Measurements from ENCODE around the gene CTRB2. TPM values are rescaled to one million over a fixed set of nuclear protein-coding genes. Genes with fewer than 3 reads are reported as not detected.
"Not testable (repeated sequence)": the region's sequence is repeated elsewhere in the genome, so short reads cannot be mapped to it uniquely, and the experiment has no call there.

Gene CTRB2
- total RNA-seq, 1 donor from 2014 or later = not detected

- H3K9me3 Mint-ChIP-seq = no peaks in the 10 kb centered on the region
- peaks cover 11% of the 10 kb centered on the region for H3K36me3 Mint-ChIP-seq
- TF ChIP-seq CTCF (IDR thresholded peaks at IDR 0.05; ENCODE audit: unreplicated experiment) = no peak
- no peaks in the 10 kb centered on the region for H3K27me3 Mint-ChIP-seq (ENCODE audit: low read depth)
- H3K4me3 Mint-ChIP-seq = no peak overlapping the region
- no peak for DNase-seq (ENCODE audit: low spot score in 2 of 2, unreplicated experiment in 2 of 2)
- peaks cover 59% of the 10 kb centered on the region for H3K4me1 Mint-ChIP-seq
- H3K27ac Mint-ChIP-seq = peak overlapping the region; percentile 98
These were observed 36.8 kb upstream of the CTRB2 start for GRCh38 chr16:75243667-75244224.

- H3K4me3 Mint-ChIP-seq; DNase-seq (ENCODE audit: low spot score in 2 of 2, unreplicated experiment in 2 of 2); H3K27me3 Mint-ChIP-seq (ENCODE audit: low read depth); H3K9me3 Mint-ChIP-seq: not testable (repeated sequence)
- Mint-ChIP-seq H3K4me1 (peaks cover 56% of the 10 kb centered on the region), H3K27ac (peak overlapping the region; percentile 98), H3K36me3 (peaks cover 11% of the 10 kb centered on the region)
These were observed 35.6 kb upstream of the CTRB2 start for GRCh38 chr16:75242436-75243078.

- no peak for TF ChIP-seq CTCF (IDR thresholded peaks at IDR 0.05; ENCODE audit: unreplicated experiment)
- H3K4me3 Mint-ChIP-seq = no peak overlapping the region
- peaks cover 56% of the 10 kb centered on the region for H3K4me1 Mint-ChIP-seq
- H3K9me3 Mint-ChIP-seq = no peaks in the 10 kb centered on the region
- peaks cover 11% of the 10 kb centered on the region for H3K36me3 Mint-ChIP-seq
- DNase-seq (ENCODE audit: low spot score in 2 of 2, unreplicated experiment in 2 of 2) = no peak
- H3K27ac Mint-ChIP-seq = no peak overlapping the region
- no peaks in the 10 kb centered on the region for H3K27me3 Mint-ChIP-seq (ENCODE audit: low read depth)
These were observed 35.0 kb upstream of the CTRB2 start for GRCh38 chr16:75241955-75242354.

- Mint-ChIP-seq H3K36me3 (peaks cover 11% of the 10 kb centered on the region), H3K27me3 (ENCODE audit: low read depth) (no peaks in the 10 kb centered on the region), H3K27ac (no peak overlapping the region), H3K4me1 (peaks cover 51% of the 10 kb centered on the region), H3K9me3 (no peaks in the 10 kb centered on the region), H3K4me3 (no peak overlapping the region)
- DNase-seq (ENCODE audit: low spot score in 2 of 2, unreplicated experiment in 2 of 2) = no peak
- no peak for TF ChIP-seq CTCF (IDR thresholded peaks at IDR 0.05; ENCODE audit: unreplicated experiment)
These were observed 34.5 kb upstream of the CTRB2 start for GRCh38 chr16:75241412-75241811.

- Mint-ChIP-seq H3K36me3 (peaks cover 11% of the 10 kb centered on the region), H3K4me1 (peaks cover 44% of the 10 kb centered on the region)
- not testable (repeated sequence) for H3K9me3 Mint-ChIP-seq; DNase-seq (ENCODE audit: low spot score in 2 of 2, unreplicated experiment in 2 of 2); H3K27me3 Mint-ChIP-seq (ENCODE audit: low read depth); H3K27ac Mint-ChIP-seq; H3K4me3 Mint-ChIP-seq
These were observed 33.7 kb upstream of the CTRB2 start for GRCh38 chr16:75240633-75241032.

GRCh38 chr16:75239542-75240122 lies 32.7 kb upstream of the CTRB2 start:
- H3K4me1 Mint-ChIP-seq = peaks cover 38% of the 10 kb centered on the region
- H3K9me3 Mint-ChIP-seq = no peaks in the 10 kb centered on the region
- peak overlapping the region; percentile 91 for H3K27ac Mint-ChIP-seq
- no peaks in the 10 kb centered on the region for H3K27me3 Mint-ChIP-seq (ENCODE audit: low read depth)
- peaks cover 11% of the 10 kb centered on the region for H3K36me3 Mint-ChIP-seq
- TF ChIP-seq CTCF (IDR thresholded peaks at IDR 0.05; ENCODE audit: unreplicated experiment) = no peak
- no peak for DNase-seq (ENCODE audit: low spot score in 2 of 2, unreplicated experiment in 2 of 2)
- no peak overlapping the region for H3K4me3 Mint-ChIP-seq

All from mesothelial cell of epicardium (in vitro differentiated cells).